PFSK-1 (cell line): ENCODE results near the gene TICAM1.

Experiments
- FOXP2 ChIP-seq: optimal IDR thresholded peaks from 2 replicates; pipeline ENCODE3; 2011; ENCODE audit warnings: borderline replicate concordance, control low read depth, inconsistent platforms; ENCODE audit not compliant: insufficient read depth; ENCODE audit errors: extremely low read length, extremely low read depth
- POLR2AphosphoS5 ChIP-seq: IDR thresholded peaks from 2 replicates; pipeline ENCODE4 v1.6.1; 2012; ENCODE audit warnings: low read depth, mild to moderate bottlenecking, control low read depth, low read length, moderate library complexity
- REST ChIP-seq, 2 experiments: IDR thresholded peaks; 2 replicates each; pipeline versions ENCODE4 v1.6.1 to v1.8.0; 2011 to 2012; ENCODE audit warnings: low read depth in 2 of 2, low read length in 2 of 2, control low read depth in 1 of 2, inconsistent platforms in 1 of 2, mild to moderate bottlenecking in 1 of 2, moderate library complexity in 1 of 2; ENCODE audit not compliant: insufficient read depth in 1 of 2
- SIN3A ChIP-seq: IDR thresholded peaks from 2 replicates; pipeline ENCODE4 v1.6.1; 2012; ENCODE audit warnings: mild to moderate bottlenecking, low read length, moderate library complexity, borderline replicate concordance; ENCODE audit not compliant: insufficient read depth
- TAF1 ChIP-seq: IDR thresholded peaks from 2 replicates; pipeline ENCODE4 v1.6.1; 2012; ENCODE audit warnings: low read length, control low read depth, borderline replicate concordance; ENCODE audit not compliant: insufficient read depth

The TICAM1 gene

GRCh38 chr19:4795400-4795799 lies 36.1 kb downstream of the TICAM1 start:
- TF ChIP-seq TAF1 = no peak
- TF ChIP-seq FOXP2 = no peak
- no peak for TF ChIP-seq SIN3A
- no peak for TF ChIP-seq REST (IDR thresholded peaks at IDR 0.05; ENCODE audit: insufficient read depth in 1 of 2, low read depth in 2 of 2, low read length in 2 of 2)
- no peak for TF ChIP-seq POLR2AphosphoS5

- TF ChIP-seq REST (IDR thresholded peaks at IDR 0.05; ENCODE audit: insufficient read depth in 1 of 2, low read depth in 2 of 2, low read length in 2 of 2) = no peak
- TF ChIP-seq POLR2AphosphoS5 = peak; percentile 6; the same call in 1 of the 2 replicates
Observed at GRCh38 chr19:4794971-4795370, 36.5 kb downstream of the TICAM1 start.

- TF ChIP-seq POLR2AphosphoS5 (peak; percentile 74), FOXP2 (no peak), REST (IDR thresholded peaks at IDR 0.05; ENCODE audit: insufficient read depth in 1 of 2, low read depth in 2 of 2, low read length in 2 of 2) (peak; percentile 67 to 71; a peak in 3 of 4 replicates), SIN3A (no peak), TAF1 (peak; percentile 89)
Observed at GRCh38 chr19:4791183-4792018, 40.1 kb downstream of the TICAM1 start, which contains the start of gene FEM1A. TSS of gene FEM1A (plus strand) at chr19:4791734. CDS start at chr19:4791855, 121 bp downstream.

GRCh38 chr19:4781801-4782200 lies 49.7 kb downstream of the TICAM1 start:
- TF ChIP-seq POLR2AphosphoS5 = no peak
- TF ChIP-seq SIN3A = no peak

- TF ChIP-seq REST (IDR thresholded peaks at IDR 0.05; ENCODE audit: insufficient read depth in 1 of 2, low read depth in 2 of 2, low read length in 2 of 2) (no peak), TAF1 (no peak), SIN3A (no peak), POLR2AphosphoS5 (no peak), FOXP2 (no peak)
Observed at GRCh38 chr19:4780860-4781259, 50.7 kb downstream of the TICAM1 start.
